Ovary (tissue), 9 donors: ENCODE data around the gene RPL22. TPM values are rescaled to one million over a fixed set of nuclear protein-coding genes. Genes with fewer than 3 reads are reported as not detected.

Experiments used
- DNase-seq, 5 donors: peaks; one replicate each; pipeline ENCODE4 v3.0.0-alpha.2; 2019 to 2020
- H3K27ac ChIP-seq, 2 donors: fragments of 200-600 bp; one replicate each; pipeline versions ENCODE4 v1.5.1 to v1.8.0; 2019 to 2022
- H3K27me3 ChIP-seq: fragments of 200-600 bp; one replicate; pipeline ENCODE4 v1.8.0; 2022
- H3K36me3 ChIP-seq: fragments of 200-600 bp; sonication (generic); one replicate; pipeline ENCODE4 v1.5.1; 2019
- H3K4me1 ChIP-seq: one replicate; pipeline ENCODE4 v1.8.1; 2013; ENCODE audit warnings: mild to moderate bottlenecking, moderate library complexity; ENCODE audit not compliant: insufficient read depth
- H3K4me3 ChIP-seq: fragments of 200-600 bp; sonication (generic); one replicate; pipeline ENCODE4 v1.5.1; 2017
- H3K9me3 ChIP-seq, 2 donors: fragments of 200-600 bp in 1 of 2; sonication (generic) in 1 of 2; one replicate each; pipeline versions ENCODE4 v1.5.1 to v1.8.1; 2013 to 2019; ENCODE audit warnings: mild to moderate bottlenecking in 1 of 2, moderate library complexity in 1 of 2
- EP300 ChIP-seq: sonication (generic); formaldehyde crosslinking; IDR thresholded peaks from one replicate; pipeline ENCODE4 v1.6.1; 2017; ENCODE audit warnings: antibody characterized with exemption
- POLR2A ChIP-seq: fragments of 450-650 bp; IDR thresholded peaks from one replicate; pipeline ENCODE4 v1.6.1; 2017; ENCODE audit warnings: antibody characterized with exemption, mild to moderate bottlenecking, moderate library complexity
- WGBS, 3 donors: extraction: QIAGEN DNeasy Blood & Tissue Kit in 1 of 3; methylation state at CpG; one replicate each; pipeline versions ENCODE4 v1.1.5 to v1.1.7; 2013 to 2017; 5-methylcytosine and 5-hydroxymethylcytosine counted together
- intact Hi-C, 4 donors: fragments of 100-400 bp; cut with DNase I; formaldehyde crosslinking; loops; one replicate each; pipeline versions ENCODE4 v1.11.0 to v1.15.1; 2022 to 2023
- polyA plus RNA-seq, 2 donors: library from polyadenylated mRNA; stranded (reverse); fragments of 200-250 nt in 1 of 2; fragments of 350-450 nt in 1 of 2; fragmentation: Illumina TruSeq in 1 of 2; extraction: RNeasy Lipid Tissue Mini Kit (QIAGEN cat#74804) in 1 of 2; gene quantifications; one replicate each; pipeline ENCODE4 v1.2.3, GENCODE V29; 2013 to 2014
- total RNA-seq, 7 donors: library from RNA; depleted of rRNA in 2 of 7; stranded (reverse); fragments of >200 nt in 2 of 7; fragmentation: NEBNext Ultra II Directional in 3 of 7; extraction: Animal tissue kit (Norgen Biotek cat#: 25700) in 3 of 7; gene quantifications; one replicate each; pipeline versions ENCODE4 v1.1.0 to v1.2.4, GENCODE V29; 2016 to 2023
- TF ChIP-seq, protein P1 (sequence below), 3 donors: fragments of 450-650 bp in 2 of 3; fragments of 200-600 bp in 1 of 3; IDR thresholded peaks; one replicate each; pipeline versions ENCODE4 v1.5.1 to v1.8.0; 2016 to 2022; ENCODE audit warnings: antibody characterized with exemption in 3 of 3, mild to moderate bottlenecking in 1 of 3
- donor health status: DM: no; HTN: no; CAD: no; lungs with moderate emphysema.
- donor health status: DM: no; HTN: no; CAD: no.
- donor health status: Bipolar disorder and iron deficiency.
- donor health status: DM: yes; HTN: yes; CAD: no.
- donor health status: DM: no; HTN: no; CAD: no.
- donor health status: DM: yes; HTN: yes; CAD: no.

Gene RPL22
- total and polyA plus RNA-seq, 9 donors, result 379 to 2,062 (median 715) TPM

DNA sequence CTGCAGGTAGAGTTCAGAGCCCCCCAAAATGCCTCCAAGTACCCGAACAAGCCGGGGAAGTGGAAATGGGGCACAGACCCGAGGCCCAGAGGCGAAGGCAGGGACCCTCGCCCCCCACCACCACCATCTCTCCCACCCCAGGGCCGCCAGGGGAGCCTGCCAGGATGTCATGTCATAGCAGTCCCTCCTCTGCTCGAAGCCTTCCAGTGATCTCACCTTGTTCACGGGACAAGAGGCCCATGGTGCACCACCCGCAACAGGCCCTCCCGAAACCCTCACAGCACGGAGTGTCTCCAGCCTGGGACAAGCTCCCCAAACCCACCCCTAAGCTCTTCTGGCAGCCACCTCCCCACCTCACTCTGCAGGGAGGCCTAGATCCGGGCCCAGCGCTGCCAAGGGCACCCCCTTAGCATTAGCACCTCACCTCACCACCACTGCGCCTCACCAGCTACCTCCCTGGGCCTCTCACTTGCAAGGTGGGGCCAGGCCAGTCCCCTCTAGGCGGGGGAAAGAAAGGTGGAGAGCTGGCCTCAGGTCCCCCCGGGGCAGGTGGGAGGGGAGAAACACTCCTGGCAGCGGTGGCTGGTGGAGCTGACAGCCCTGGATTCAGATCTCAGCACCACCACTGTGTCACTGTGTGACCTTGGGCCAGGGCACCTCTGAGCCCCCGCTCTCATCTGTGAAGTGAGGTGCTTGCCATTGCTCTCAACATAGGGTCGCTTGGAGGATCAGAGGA lies 32.6 kb downstream of the RPL22 start:
- TF ChIP-seq POLR2A (no peak), EP300 (no peak)
- TF ChIP-seq, protein P1, sequence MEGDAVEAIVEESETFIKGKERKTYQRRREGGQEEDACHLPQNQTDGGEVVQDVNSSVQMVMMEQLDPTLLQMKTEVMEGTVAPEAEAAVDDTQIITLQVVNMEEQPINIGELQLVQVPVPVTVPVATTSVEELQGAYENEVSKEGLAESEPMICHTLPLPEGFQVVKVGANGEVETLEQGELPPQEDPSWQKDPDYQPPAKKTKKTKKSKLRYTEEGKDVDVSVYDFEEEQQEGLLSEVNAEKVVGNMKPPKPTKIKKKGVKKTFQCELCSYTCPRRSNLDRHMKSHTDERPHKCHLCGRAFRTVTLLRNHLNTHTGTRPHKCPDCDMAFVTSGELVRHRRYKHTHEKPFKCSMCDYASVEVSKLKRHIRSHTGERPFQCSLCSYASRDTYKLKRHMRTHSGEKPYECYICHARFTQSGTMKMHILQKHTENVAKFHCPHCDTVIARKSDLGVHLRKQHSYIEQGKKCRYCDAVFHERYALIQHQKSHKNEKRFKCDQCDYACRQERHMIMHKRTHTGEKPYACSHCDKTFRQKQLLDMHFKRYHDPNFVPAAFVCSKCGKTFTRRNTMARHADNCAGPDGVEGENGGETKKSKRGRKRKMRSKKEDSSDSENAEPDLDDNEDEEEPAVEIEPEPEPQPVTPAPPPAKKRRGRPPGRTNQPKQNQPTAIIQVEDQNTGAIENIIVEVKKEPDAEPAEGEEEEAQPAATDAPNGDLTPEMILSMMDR (IDR thresholded peaks at IDR 0.05), result no peak
- WGBS, 3 donors, result 75 to 77% (median 76%) methylated on average over 19 of the region's 19 CpGs
- H3K27me3 ChIP-seq, result no peaks in the 10 kb centered on the region

DNA sequence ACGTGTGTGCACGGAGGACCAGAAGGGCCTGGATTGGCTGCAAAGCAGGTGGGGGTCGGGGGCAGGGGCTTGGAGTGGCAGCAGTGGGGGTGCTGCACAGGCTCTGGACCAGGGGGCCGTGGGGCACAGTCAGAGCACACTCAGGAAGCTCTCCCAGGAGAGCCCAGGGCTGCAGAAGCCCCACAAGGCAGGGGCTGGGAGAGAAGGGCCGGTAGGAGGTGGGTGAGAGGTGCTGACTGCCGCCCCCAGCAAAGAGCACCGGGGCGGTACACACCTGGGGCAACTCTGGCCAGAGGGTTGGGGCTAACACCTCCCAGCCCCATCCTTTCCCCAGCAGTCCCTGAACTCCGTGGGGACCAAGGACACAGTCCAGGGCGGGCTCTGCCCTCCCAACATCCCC lies 33.2 kb downstream of the RPL22 start:
- no peak for DNase-seq
- Histone ChIP-seq H3K9me3 (no peaks in the 10 kb centered on the region), H3K36me3 (no peaks in the 10 kb centered on the region), H3K27ac (no peak overlapping the region), H3K27me3 (no peaks in the 10 kb centered on the region), H3K4me3 (no peak overlapping the region), H3K4me1 (no peaks in the 10 kb centered on the region)
- intact Hi-C loops, result no loop called here
- TF ChIP-seq EP300 (no peak), POLR2A (no peak)
- TF ChIP-seq, protein P1 (IDR thresholded peaks at IDR 0.05), result no peak
- WGBS, 3 donors, result 52 to 55% (median 54%) methylated on average over 9 to 10 of the region's 10 CpGs

More for the DNA sequence above, 32.6 kb downstream of the RPL22 start:
- DNase-seq, result no peak
- Histone ChIP-seq H3K4me3 (no peak overlapping the region), H3K36me3 (no peaks in the 10 kb centered on the region), H3K27ac (no peak overlapping the region), H3K9me3 (no peaks in the 10 kb centered on the region), H3K4me1 (no peaks in the 10 kb centered on the region)
- intact Hi-C loops, result no loop called here

DNA sequence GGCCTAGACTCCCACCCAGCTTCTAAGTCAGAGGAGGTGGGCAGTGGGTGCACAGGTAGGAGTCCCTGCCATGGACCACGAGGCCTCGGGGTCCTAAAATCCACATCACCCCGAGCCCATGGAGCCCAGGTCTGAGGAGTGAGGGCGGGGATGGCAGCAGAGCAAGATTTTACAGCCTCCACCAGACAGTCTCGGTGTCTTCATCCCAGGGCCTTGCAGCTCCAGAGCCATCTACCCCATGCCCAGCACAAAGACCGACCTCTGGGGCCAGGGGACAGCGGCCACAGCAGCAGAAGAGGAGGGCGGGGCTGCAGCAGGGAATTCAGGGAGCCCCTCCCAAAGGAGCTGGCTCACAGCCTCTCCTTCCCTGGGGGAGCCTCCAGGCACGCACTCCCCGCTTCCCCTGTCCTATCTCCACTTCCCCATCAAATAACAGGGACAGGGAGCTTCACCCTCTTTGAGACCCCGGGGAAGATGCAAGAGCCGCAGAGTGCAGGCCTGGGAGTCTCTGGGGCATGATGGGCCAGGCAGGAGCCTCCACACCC lies 33.9 kb downstream of the RPL22 start:
- Histone ChIP-seq H3K36me3 (no peaks in the 10 kb centered on the region), H3K27me3 (no peaks in the 10 kb centered on the region), H3K4me1 (no peaks in the 10 kb centered on the region), H3K9me3 (no peaks in the 10 kb centered on the region), H3K27ac (no peak overlapping the region), H3K4me3 (no peak overlapping the region)
- TF ChIP-seq, protein P1 (IDR thresholded peaks at IDR 0.05), result no peak
- TF ChIP-seq POLR2A (no peak), EP300 (no peak)
- WGBS, 3 donors, result 63 to 66% (median 66%) methylated on average over 12 of the region's 12 CpGs
- no peak for DNase-seq
- intact Hi-C loops, result no loop called here

DNA sequence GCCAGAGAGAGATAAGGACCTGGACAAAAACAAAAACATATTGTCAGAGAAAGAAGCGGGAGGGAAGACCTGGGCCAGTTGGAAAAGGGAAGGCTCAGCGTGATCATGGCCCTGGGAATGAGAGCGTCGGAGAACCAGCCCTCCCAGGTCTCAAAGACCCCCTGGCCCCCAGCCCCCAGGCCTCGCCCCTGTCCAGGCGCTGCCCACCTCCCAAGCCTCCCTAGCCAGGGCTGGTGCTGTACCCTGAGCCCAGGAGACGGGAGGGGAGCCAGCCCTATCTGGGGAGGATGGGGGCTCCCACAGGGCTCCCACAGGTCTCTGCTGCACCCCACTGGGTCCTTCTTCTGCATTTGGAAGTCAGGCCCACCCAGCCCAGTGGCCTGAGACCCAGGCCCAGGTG lies 34.4 kb downstream of the RPL22 start:
- no peaks in the 10 kb centered on the region for H3K4me1 ChIP-seq
- TF ChIP-seq EP300 (no peak), POLR2A (no peak)
- TF ChIP-seq, protein P1 (IDR thresholded peaks at IDR 0.05), result no peak
- DNase-seq, result no peak
- H3K27me3 ChIP-seq, result no peaks in the 10 kb centered on the region
- no peak overlapping the region for H3K27ac ChIP-seq
- no peaks in the 10 kb centered on the region for H3K36me3 ChIP-seq
- intact Hi-C loops, result no loop called here
- WGBS, 3 donors, result 51 to 60% (median 57%) methylated on average over 5 to 7 of the region's 7 CpGs
- no peak overlapping the region for H3K4me3 ChIP-seq
- H3K9me3 ChIP-seq, result no peaks in the 10 kb centered on the region
